Karpas-422 (cell line): ENCODE measurements around the gene MPRIP. TPM values are rescaled to one million over a fixed set of nuclear protein-coding genes. Genes with fewer than 3 reads are reported as not detected.

Source experiments
- DNase-seq: peaks from one replicate; pipeline ENCODE4 v3.0.0-alpha.2; 2015
- H2AFZ ChIP-seq: fragments of 200-600 bp; sonication (generic); 2 replicates; pipeline ENCODE4 v1.6.1; 2014; ENCODE audit warnings: antibody characterized with exemption, low read length, mixed read lengths
- H3K27ac ChIP-seq: fragments of 200-600 bp; sonication (generic); 2 replicates; pipeline ENCODE4 v1.5.1; 2014; ENCODE audit warnings: mild to moderate bottlenecking, low read length, moderate library complexity
- H3K27me3 ChIP-seq: fragments of 200-600 bp; sonication (generic); 2 replicates; pipeline ENCODE4 v1.6.1; 2014; ENCODE audit warnings: low read length, mixed read lengths
- H3K36me3 ChIP-seq: fragments of 200-600 bp; sonication (generic); 2 replicates; pipeline ENCODE4 v1.6.1; 2014; ENCODE audit warnings: low read length, mixed read lengths; ENCODE audit not compliant: insufficient read depth
- H3K4me1 ChIP-seq: fragments of 200-600 bp; sonication (generic); 2 replicates; pipeline ENCODE4 v1.6.1; 2014; ENCODE audit warnings: mild to moderate bottlenecking, low read length, mixed read lengths
- H3K4me2 ChIP-seq: fragments of 200-600 bp; sonication (generic); 2 replicates; pipeline ENCODE4 v1.6.1; 2014; ENCODE audit warnings: low read length, low read depth, mild to moderate bottlenecking; ENCODE audit not compliant: poor library complexity, severe bottlenecking
- H3K4me3 ChIP-seq: fragments of 200-600 bp; sonication (generic); 2 replicates; pipeline ENCODE4 v1.5.1; 2014; ENCODE audit warnings: mild to moderate bottlenecking, antibody characterized with exemption, low read length, mixed read lengths
- H3K79me2 ChIP-seq: fragments of 200-600 bp; sonication (generic); 2 replicates; pipeline ENCODE4 v1.6.1; 2014; ENCODE audit warnings: mild to moderate bottlenecking, low read length, mixed read lengths
- H3K9ac ChIP-seq: fragments of 200-600 bp; sonication (generic); 2 replicates; pipeline ENCODE4 v1.6.0; 2014; ENCODE audit warnings: low read length
- H3K9me2 ChIP-seq: fragments of 200-600 bp; sonication (generic), shearing (Covaris generic); replicated peaks from 2 replicates; pipeline ENCODE4 v1.6.0; 2014; ENCODE audit warnings: mild to moderate bottlenecking, low read length, moderate library complexity; ENCODE audit not compliant: insufficient read depth
- H3K9me3 ChIP-seq: fragments of 300-700, 200-600 bp; sonication (generic); 2 replicates; pipeline ENCODE4 v1.6.1; 2014; ENCODE audit warnings: low read length, mixed read lengths
- H4K20me1 ChIP-seq: fragments of 200-600 bp; sonication (generic); 2 replicates; pipeline ENCODE4 v1.6.1; 2014; ENCODE audit warnings: mild to moderate bottlenecking, antibody characterized with exemption, low read length, low read depth; ENCODE audit not compliant: insufficient read depth
- total RNA-seq: library from RNA; depleted of rRNA; stranded (reverse); fragments of >200 nt; shearing (Covaris generic); gene quantifications from 2 replicates; pipeline ENCODE4 v1.2.3, GENCODE V29; 2014; ENCODE audit warnings: low replicate concordance

The MPRIP gene
- total RNA-seq, 1 experiment from 2014 or later = 44.1 TPM

- H3K9me2 ChIP-seq = no peaks in the 10 kb centered on the region
- H2AFZ ChIP-seq = no peak overlapping the region
Measured at GRCh38 chr17:17102176-17102575, 59.9 kb downstream of the MPRIP start.

GRCh38 chr17:17103160-17103559, 60.9 kb downstream of the MPRIP start:
- Histone ChIP-seq H3K79me2 (no peaks in the 10 kb centered on the region), H2AFZ (no peak overlapping the region), H3K4me1 (no peaks in the 10 kb centered on the region), H4K20me1 (peaks cover 28% of the 10 kb centered on the region; the same call in 1 of the 2 replicates), H3K4me3 (no peak overlapping the region), H3K27me3 (no peaks in the 10 kb centered on the region), H3K4me2 (no peak overlapping the region), H3K9ac (no peak overlapping the region), H3K27ac (no peak overlapping the region), H3K9me2 (no peaks in the 10 kb centered on the region), H3K9me3 (no peaks in the 10 kb centered on the region), H3K36me3 (no peaks in the 10 kb centered on the region)
- no peak for DNase-seq

More at GRCh38 chr17:17102176-17102575, 59.9 kb downstream of the MPRIP start:
- H4K20me1 ChIP-seq = peaks cover 31% of the 10 kb centered on the region; the same call in 1 of the 2 replicates
- H3K36me3 ChIP-seq = no peaks in the 10 kb centered on the region
- H3K4me2 ChIP-seq = no peak overlapping the region
- H3K4me3 ChIP-seq = no peak overlapping the region
- DNase-seq = no peak
- H3K79me2 ChIP-seq = no peaks in the 10 kb centered on the region
- H3K9ac ChIP-seq = no peak overlapping the region
- no peaks in the 10 kb centered on the region for H3K9me3 ChIP-seq
- no peaks in the 10 kb centered on the region for H3K4me1 ChIP-seq
- H3K27me3 ChIP-seq = no peaks in the 10 kb centered on the region
- no peak overlapping the region for H3K27ac ChIP-seq

- Histone ChIP-seq H3K4me2 (no peak overlapping the region), H3K79me2 (no peaks in the 10 kb centered on the region), H3K27me3 (no peaks in the 10 kb centered on the region), H3K4me3 (no peak overlapping the region), H4K20me1 (peaks cover 36% of the 10 kb centered on the region; the same call in 1 of the 2 replicates), H2AFZ (no peak overlapping the region), H3K9me3 (no peaks in the 10 kb centered on the region), H3K36me3 (no peaks in the 10 kb centered on the region), H3K9me2 (no peaks in the 10 kb centered on the region), H3K27ac (no peak overlapping the region), H3K9ac (no peak overlapping the region), H3K4me1 (no peaks in the 10 kb centered on the region)
- no peak for DNase-seq
Measured at GRCh38 chr17:17104036-17104435, 61.8 kb downstream of the MPRIP start.

- no peak overlapping the region for H3K27ac ChIP-seq
- H3K4me3 ChIP-seq = no peak overlapping the region
- H2AFZ ChIP-seq = no peak overlapping the region
- H3K9ac ChIP-seq = no peak overlapping the region
- no peaks in the 10 kb centered on the region for H3K27me3 ChIP-seq
- DNase-seq = no peak
- no peaks in the 10 kb centered on the region for H3K36me3 ChIP-seq
- H3K79me2 ChIP-seq = no peaks in the 10 kb centered on the region
- peaks cover 41% of the 10 kb centered on the region; the same call in 1 of the 2 replicates for H4K20me1 ChIP-seq
- H3K9me3 ChIP-seq = no peaks in the 10 kb centered on the region
- H3K4me2 ChIP-seq = no peak overlapping the region
- no peaks in the 10 kb centered on the region for H3K4me1 ChIP-seq
- H3K9me2 ChIP-seq = no peaks in the 10 kb centered on the region
Measured at GRCh38 chr17:17104494-17104893, 62.2 kb downstream of the MPRIP start.

- Histone ChIP-seq H3K4me2 (no peak overlapping the region), H3K9ac (no peak overlapping the region), H3K4me3 (no peak overlapping the region), H2AFZ (no peak overlapping the region), H3K27ac (no peak overlapping the region), H3K9me3 (no peaks in the 10 kb centered on the region), H3K27me3 (no peaks in the 10 kb centered on the region), H3K36me3 (no peaks in the 10 kb centered on the region), H3K79me2 (no peaks in the 10 kb centered on the region), H3K9me2 (no peaks in the 10 kb centered on the region), H3K4me1 (no peaks in the 10 kb centered on the region), H4K20me1 (peaks cover 53% of the 10 kb centered on the region; the same call in 1 of the 2 replicates)
- DNase-seq = no peak
Measured at GRCh38 chr17:17105976-17106375, 63.7 kb downstream of the MPRIP start.

- Histone ChIP-seq H3K9me2 (no peaks in the 10 kb centered on the region), H3K4me2 (no peak overlapping the region), H3K27me3 (no peaks in the 10 kb centered on the region), H3K4me3 (no peak overlapping the region), H3K27ac (no peak overlapping the region), H4K20me1 (peaks cover 53% of the 10 kb centered on the region; the same call in 1 of the 2 replicates), H3K4me1 (no peaks in the 10 kb centered on the region), H3K9ac (no peak overlapping the region), H2AFZ (no peak overlapping the region), H3K79me2 (no peaks in the 10 kb centered on the region), H3K9me3 (no peaks in the 10 kb centered on the region), H3K36me3 (no peaks in the 10 kb centered on the region)
- DNase-seq = no peak
Measured at GRCh38 chr17:17106756-17107155, 64.5 kb downstream of the MPRIP start.

GRCh38 chr17:17107281-17107680, 65.0 kb downstream of the MPRIP start:
- Histone ChIP-seq H3K79me2 (no peaks in the 10 kb centered on the region), H3K9ac (no peak overlapping the region), H2AFZ (no peak overlapping the region), H3K27ac (no peak overlapping the region), H3K9me3 (no peaks in the 10 kb centered on the region), H3K4me1 (no peaks in the 10 kb centered on the region), H3K36me3 (no peaks in the 10 kb centered on the region), H3K9me2 (no peaks in the 10 kb centered on the region), H3K4me3 (no peak overlapping the region), H3K27me3 (no peaks in the 10 kb centered on the region), H4K20me1 (peaks cover 51% of the 10 kb centered on the region; the same call in 1 of the 2 replicates), H3K4me2 (no peak overlapping the region)
- DNase-seq = no peak

GRCh38 chr17:17107891-17108431, 65.7 kb downstream of the MPRIP start:
- H3K4me1 ChIP-seq = no peaks in the 10 kb centered on the region
- H3K27me3 ChIP-seq = no peaks in the 10 kb centered on the region
- H2AFZ ChIP-seq = no peak overlapping the region
- no peaks in the 10 kb centered on the region for H3K36me3 ChIP-seq
- no peak overlapping the region for H3K4me3 ChIP-seq
- no peak overlapping the region for H3K4me2 ChIP-seq
- H3K9ac ChIP-seq = no peak overlapping the region
- no peak for DNase-seq
- H3K79me2 ChIP-seq = no peaks in the 10 kb centered on the region
- peaks cover 53% of the 10 kb centered on the region; the same call in 1 of the 2 replicates for H4K20me1 ChIP-seq
- no peaks in the 10 kb centered on the region for H3K9me2 ChIP-seq
- H3K9me3 ChIP-seq = no peaks in the 10 kb centered on the region
- H3K27ac ChIP-seq = no peak overlapping the region
